Middle frontal gyrus (tissue), 1 donor: ENCODE measurements around the gene SNRPF.

Experiments used
- DNase-seq: peaks from one replicate; pipeline ENCODE4 v3.0.0-alpha.2; 2015; ENCODE audit warnings: low spot score; ENCODE audit errors: extremely low spot score

Gene SNRPF

DNA sequence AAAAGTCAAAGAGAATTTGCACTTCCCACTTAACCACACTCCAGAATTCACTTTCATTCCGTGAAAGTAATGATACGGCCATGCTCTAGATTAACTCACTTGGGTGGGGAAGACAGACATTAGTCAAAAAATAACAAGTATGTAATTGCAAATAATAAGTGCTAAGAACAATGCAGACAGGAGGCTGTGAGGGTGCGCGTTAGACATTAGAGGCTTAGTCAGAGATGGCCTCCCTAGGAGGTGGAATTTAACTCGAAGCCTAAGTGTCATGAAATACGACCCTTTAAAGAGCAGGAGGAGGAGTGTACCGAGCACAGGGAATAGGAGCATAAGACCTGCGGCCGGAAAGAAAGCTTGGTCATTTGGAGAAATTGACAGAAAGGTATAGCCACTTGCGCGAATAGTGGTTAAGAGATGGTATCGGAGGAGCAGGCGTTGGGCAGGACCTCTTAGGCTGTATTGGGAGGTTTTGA lies 628 bp downstream of the SNRPF start:
- no peak for DNase-seq

- no peak for DNase-seq
Measured at GRCh38 chr12:95859947-95860850, 1.4 kb downstream of the SNRPF start.

- DNase-seq: no peak
Measured at GRCh38 chr12:95862038-95862437, 3.3 kb downstream of the SNRPF start.

GRCh38 chr12:95863337-95863736 lies 4.6 kb downstream of the SNRPF start:
- DNase-seq: no peak

GRCh38 chr12:95870897-95871296 lies 12.1 kb downstream of the SNRPF start:
- no peak for DNase-seq

GRCh38 chr12:95874452-95874851 lies 15.7 kb downstream of the SNRPF start:
- no peak for DNase-seq

DNA sequence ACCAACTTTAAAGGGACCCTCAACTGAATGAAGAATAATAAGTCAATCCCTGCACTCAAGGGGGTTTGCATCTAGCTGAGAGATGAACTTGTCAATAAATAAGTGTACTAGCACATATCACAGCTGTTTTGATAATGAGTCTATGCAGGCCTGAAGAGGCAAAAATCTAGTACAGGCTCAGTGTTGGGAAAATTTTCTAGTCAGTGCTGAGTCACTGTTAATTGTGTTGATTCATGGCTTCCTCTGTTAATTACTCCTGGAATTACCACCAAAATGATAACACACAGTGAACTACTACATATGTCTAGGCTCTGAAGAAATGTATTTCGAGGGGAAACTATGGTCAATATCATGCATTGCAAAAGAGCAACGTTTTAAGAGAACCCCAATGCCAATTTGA lies 18.9 kb downstream of the SNRPF start:
- no peak for DNase-seq

- no peak for DNase-seq
Measured at GRCh38 chr12:95880895-95881294, 22.1 kb downstream of the SNRPF start.

GRCh38 chr12:95881331-95881955 lies 22.7 kb downstream of the SNRPF start:
- no peak for DNase-seq

DNA sequence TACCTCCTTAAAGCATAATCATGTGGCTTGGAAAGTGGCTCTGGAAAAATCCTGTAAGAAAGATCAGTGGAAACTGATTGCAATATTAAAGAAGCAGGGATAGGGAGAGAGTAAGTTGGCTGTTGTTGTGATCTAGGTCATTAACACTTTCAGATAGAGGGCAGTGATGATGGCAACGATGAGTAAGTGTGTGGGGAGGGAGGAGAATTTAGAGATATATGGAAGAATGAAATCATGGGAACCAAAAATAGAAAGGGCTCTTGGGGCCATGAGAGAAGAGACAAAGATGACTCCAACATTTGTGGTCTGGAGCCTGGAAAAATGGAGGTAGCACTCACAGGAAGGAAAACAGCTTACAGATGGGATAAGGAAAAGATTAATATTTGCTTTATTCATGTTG lies 23.3 kb downstream of the SNRPF start:
- DNase-seq: no peak

- no peak for DNase-seq
Measured at GRCh38 chr12:95882873-95883272, 24.1 kb downstream of the SNRPF start.

- DNase-seq: no peak
Measured at GRCh38 chr12:95884998-95885397, 26.2 kb downstream of the SNRPF start.

DNA sequence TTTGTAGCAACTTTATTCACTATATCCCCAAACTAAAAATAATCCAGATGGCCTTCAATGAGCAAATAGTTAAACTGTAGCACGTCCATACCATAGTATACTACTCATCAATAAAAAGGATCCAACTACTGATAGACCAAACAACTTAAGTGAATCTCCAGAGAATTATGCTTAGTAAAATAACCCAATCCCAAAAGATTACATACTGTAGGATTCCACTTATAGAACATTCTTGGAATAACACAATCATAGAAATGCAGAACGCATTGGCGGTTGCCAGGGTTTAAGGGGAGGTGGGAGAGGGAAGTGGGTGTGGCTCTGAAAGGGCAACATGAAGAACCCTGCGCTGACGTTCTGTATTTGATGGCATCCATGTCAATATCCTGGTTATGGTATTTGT lies 28.6 kb downstream of the SNRPF start:
- no peak for DNase-seq

- DNase-seq: no peak
Measured at GRCh38 chr12:95890958-95891357, 32.2 kb downstream of the SNRPF start.

GRCh38 chr12:95896846-95897245 lies 38.1 kb downstream of the SNRPF start:
- DNase-seq: no peak

DNA sequence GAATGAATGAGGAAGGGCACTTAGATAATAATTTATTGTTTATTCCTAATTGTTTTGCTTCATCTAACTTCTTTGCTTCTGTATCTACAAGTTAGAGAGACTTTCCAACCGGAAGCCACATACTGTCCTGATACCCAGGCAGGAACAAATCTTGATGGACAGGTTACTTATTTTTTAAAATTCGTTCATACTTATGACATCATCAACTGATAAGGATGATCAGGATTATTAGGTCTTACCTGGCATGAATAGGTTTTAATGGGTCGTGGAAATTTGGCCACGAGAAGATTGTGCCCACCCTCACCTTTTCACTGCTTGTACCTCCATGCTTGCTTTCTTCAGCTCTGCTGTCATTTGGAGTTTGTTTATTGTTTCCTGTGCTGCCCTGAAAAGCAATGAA lies 39.3 kb downstream of the SNRPF start:
- no peak for DNase-seq

DNA sequence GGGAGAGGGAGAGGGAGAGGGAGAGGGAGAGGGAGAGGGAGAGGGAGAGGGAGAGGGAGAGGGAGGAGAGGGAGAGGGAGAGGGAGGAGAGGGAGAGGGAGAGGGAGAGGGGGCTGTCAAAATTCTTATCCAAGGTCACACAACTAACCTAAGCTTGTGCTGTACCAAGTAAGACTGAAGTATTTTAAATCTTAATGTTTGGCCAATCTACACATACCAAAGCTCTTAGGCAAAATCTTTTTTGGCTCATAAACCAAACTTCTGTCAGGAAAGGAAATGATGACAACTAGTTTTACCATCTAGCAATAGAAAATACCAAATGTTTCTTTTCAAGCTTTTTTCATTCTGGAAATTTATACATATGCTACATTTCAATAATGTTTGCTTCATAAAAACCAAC lies 49.8 kb downstream of the SNRPF start:
- no peak for DNase-seq

GRCh38 chr12:95909871-95910270 lies 51.1 kb downstream of the SNRPF start:
- DNase-seq: no peak
